ENCODE data around the gene FAM89A. TPM values are rescaled to one million over a fixed set of nuclear protein-coding genes. Genes with fewer than 3 reads are reported as not detected.

Gene FAM89A
- total and polyA plus RNA-seq, 2 donors (not counting 3 experiments of a cell fraction or from before 2014, with no cell fraction given): 21.0 to 24.0 TPM

DNA sequence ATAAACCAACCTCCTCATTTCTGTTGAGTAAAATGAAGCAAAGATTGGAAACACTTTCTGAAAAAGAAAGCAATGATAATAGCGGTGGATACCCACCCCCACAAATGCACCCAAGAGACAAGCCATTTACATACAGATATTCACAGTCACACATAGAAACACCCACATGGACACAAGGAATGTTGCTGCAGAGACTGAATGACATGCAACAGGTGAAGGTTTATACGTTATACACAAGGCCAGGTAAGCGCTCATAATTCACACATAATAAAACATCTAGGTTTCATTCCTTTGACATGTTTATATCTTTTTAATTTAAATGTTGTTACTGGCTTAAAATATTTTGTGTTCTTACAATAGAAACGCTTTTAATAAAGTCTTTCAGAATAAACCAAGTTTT lies 39.9 kb downstream of the FAM89A start:
- Histone ChIP-seq H3K4me1 (ENCODE audit: control insufficient read depth, extremely low read depth, insufficient read depth, low read length) (no peaks in the 10 kb centered on the region), H3K9me3 (replicated peaks; ENCODE audit: control insufficient read depth, insufficient read depth, low read length) (no peaks in the 10 kb centered on the region), H3K36me3 (ENCODE audit: control insufficient read depth in 2 of 2, extremely low read depth in 1 of 2, insufficient read depth in 2 of 2, low read length in 2 of 2) (peaks cover 6 to 32% of the 10 kb centered on the region in 2 experiments), H3K9ac (replicated peaks; ENCODE audit: extremely low read depth, insufficient read depth, low read length) (no peak overlapping the region), H3K79me2 (ENCODE audit: control insufficient read depth, insufficient read depth, low read length) (no peaks in the 10 kb centered on the region), H2AFZ (ENCODE audit: low read depth, low read length) (no peak overlapping the region), H3K27ac (ENCODE audit: insufficient read depth, low read depth, low read length) (no peak overlapping the region), H3K4me2 (ENCODE audit: insufficient read depth, low read length) (no peak overlapping the region), H3K27me3 (ENCODE audit: control insufficient read depth in 2 of 2, insufficient read depth in 2 of 2, low read length in 2 of 2) (no peaks in the 10 kb centered on the region), H3K4me3 (replicated peaks in 1 of 3; ENCODE audit: insufficient read depth in 1 of 3, low read depth in 1 of 3, low read length in 3 of 3) (no peak overlapping the region), H4K20me1 (replicated peaks; ENCODE audit: control insufficient read depth, extremely low read depth, insufficient read depth, low read length) (no peaks in the 10 kb centered on the region), H3K9me1 (replicated peaks; ENCODE audit: control insufficient read depth, extremely low read depth, insufficient read depth, low read length) (no peaks in the 10 kb centered on the region)
- dilution Hi-C loops (cut with MboI; ENCODE audit: extremely low pct_ligation_motif_present, low sequenced_read_pairs): no loop called here
- ChIA-PET POLR2A (no interaction called here), CTCF (no interaction called here)
- BruUV-seq (replicated peaks): no TSS peak
- no peak for TF ChIP-seq POLR2AphosphoS5 (IDR thresholded peaks at IDR 0.05; ENCODE audit: insufficient read depth, low read depth, low read length)
- no peak for TF ChIP-seq POLR2A (IDR thresholded peaks at IDR 0.05; ENCODE audit: low read depth, low read length)
- no peak for TF ChIP-seq MYC (IDR thresholded peaks at IDR 0.05; ENCODE audit: low read depth, low read length)
- no peak for TF ChIP-seq JUN (IDR thresholded peaks at IDR 0.05; ENCODE audit: borderline replicate concordance, insufficient read depth, insufficient read length, low read depth)
- TF ChIP-seq, protein P1, sequence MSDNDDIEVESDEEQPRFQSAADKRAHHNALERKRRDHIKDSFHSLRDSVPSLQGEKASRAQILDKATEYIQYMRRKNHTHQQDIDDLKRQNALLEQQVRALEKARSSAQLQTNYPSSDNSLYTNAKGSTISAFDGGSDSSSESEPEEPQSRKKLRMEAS (IDR thresholded peaks at IDR 0.05; ENCODE audit: insufficient read depth, insufficient read length): no peak
- no peak for TF ChIP-seq EZH2 (IDR thresholded peaks at IDR 0.05; ENCODE audit: borderline replicate concordance, low read depth, low read length, severe bottlenecking)
- no peak for TF ChIP-seq FOS (IDR thresholded peaks at IDR 0.05; ENCODE audit: borderline replicate concordance, insufficient read depth, low read length)
- TF ChIP-seq, protein P2, sequence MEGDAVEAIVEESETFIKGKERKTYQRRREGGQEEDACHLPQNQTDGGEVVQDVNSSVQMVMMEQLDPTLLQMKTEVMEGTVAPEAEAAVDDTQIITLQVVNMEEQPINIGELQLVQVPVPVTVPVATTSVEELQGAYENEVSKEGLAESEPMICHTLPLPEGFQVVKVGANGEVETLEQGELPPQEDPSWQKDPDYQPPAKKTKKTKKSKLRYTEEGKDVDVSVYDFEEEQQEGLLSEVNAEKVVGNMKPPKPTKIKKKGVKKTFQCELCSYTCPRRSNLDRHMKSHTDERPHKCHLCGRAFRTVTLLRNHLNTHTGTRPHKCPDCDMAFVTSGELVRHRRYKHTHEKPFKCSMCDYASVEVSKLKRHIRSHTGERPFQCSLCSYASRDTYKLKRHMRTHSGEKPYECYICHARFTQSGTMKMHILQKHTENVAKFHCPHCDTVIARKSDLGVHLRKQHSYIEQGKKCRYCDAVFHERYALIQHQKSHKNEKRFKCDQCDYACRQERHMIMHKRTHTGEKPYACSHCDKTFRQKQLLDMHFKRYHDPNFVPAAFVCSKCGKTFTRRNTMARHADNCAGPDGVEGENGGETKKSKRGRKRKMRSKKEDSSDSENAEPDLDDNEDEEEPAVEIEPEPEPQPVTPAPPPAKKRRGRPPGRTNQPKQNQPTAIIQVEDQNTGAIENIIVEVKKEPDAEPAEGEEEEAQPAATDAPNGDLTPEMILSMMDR (IDR thresholded peaks at IDR 0.05; ENCODE audit: extremely low read depth in 1 of 2, insufficient read depth in 1 of 2, low read depth in 1 of 2, low read length in 2 of 2): no peak
- no peak for TF ChIP-seq GATA2 (IDR thresholded peaks at IDR 0.05; ENCODE audit: insufficient read depth, insufficient read length, low read depth, low read length)
- DNase-seq (ENCODE audit: low read depth, low spot score): no peak
- intact Hi-C loops (cut with micrococcal nuclease): no loop called here
- FAIRE-seq: no peak

Data from endothelial cell of umbilical vein (primary cell).